ENCODE results near the gene MPV17L. TPM values are rescaled to one million over a fixed set of nuclear protein-coding genes. Genes with fewer than 3 reads are reported as not detected.

The MPV17L gene
- total and polyA plus RNA-seq, 2 donors (not counting 3 experiments of a cell fraction or from before 2014, with no cell fraction given), result 0.06 to 0.22 TPM

DNA sequence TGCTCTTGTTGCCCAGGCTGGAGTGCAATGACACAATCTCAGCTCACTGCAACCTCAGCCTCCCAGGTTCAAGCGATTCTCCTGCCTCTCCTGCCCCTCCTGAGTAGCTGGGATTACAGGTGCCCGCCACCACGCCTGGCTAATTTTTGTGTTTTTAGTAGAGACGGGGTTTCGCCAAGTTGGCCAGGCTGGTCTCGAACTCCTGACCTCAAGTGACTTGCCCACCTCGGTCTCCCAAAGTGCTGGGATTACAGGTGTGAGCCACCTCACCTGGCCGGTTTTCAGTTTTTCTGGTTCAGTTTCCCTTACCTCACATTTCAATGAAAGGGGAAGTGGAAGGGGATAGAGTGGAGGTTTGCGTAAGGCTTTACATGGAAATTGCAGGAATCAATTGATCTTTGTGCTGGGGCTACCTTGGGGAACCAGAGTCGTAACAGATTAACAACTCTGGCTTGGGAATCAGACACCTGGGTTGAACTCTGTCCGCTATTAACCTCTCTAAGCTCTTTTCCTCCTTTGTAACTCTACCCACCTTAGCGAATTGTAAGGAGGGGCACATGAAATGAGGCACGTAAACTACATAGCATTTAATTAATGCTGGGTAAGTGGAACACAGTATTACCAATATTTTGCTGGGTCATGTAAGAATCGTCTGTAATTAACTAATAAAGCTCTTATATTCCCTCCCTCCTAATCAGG, 3.2 kb downstream of the MPV17L start:
- Histone ChIP-seq H4K20me1 (replicated peaks; ENCODE audit: control insufficient read depth, extremely low read depth, insufficient read depth, low read length) (no peaks in the 10 kb centered on the region), H3K9ac (replicated peaks; ENCODE audit: extremely low read depth, insufficient read depth, low read length) (no peak overlapping the region), H3K4me2 (ENCODE audit: insufficient read depth, low read length) (no peak overlapping the region), H2AFZ (ENCODE audit: low read depth, low read length) (no peak overlapping the region), H3K27ac (ENCODE audit: insufficient read depth, low read depth, low read length) (no peak overlapping the region), H3K4me3 (replicated peaks in 1 of 3; ENCODE audit: insufficient read depth in 1 of 3, low read depth in 1 of 3, low read length in 3 of 3) (no peak overlapping the region), H3K79me2 (ENCODE audit: control insufficient read depth, insufficient read depth, low read length) (no peaks in the 10 kb centered on the region), H3K9me3 (replicated peaks; ENCODE audit: control insufficient read depth, insufficient read depth, low read length) (no peaks in the 10 kb centered on the region), H3K4me1 (ENCODE audit: control insufficient read depth, extremely low read depth, insufficient read depth, low read length) (no peaks in the 10 kb centered on the region), H3K36me3 (ENCODE audit: control insufficient read depth in 2 of 2, extremely low read depth in 1 of 2, insufficient read depth in 2 of 2, low read length in 2 of 2) (no peaks in the 10 kb centered on the region), H3K27me3 (ENCODE audit: control insufficient read depth in 2 of 2, insufficient read depth in 2 of 2, low read length in 2 of 2) (no peaks in the 10 kb centered on the region), H3K9me1 (replicated peaks; ENCODE audit: control insufficient read depth, extremely low read depth, insufficient read depth, low read length) (no peaks in the 10 kb centered on the region)
- DNase-seq (ENCODE audit: low read depth, low spot score) (no peak), FAIRE-seq (no peak)
- intact Hi-C loops (cut with micrococcal nuclease), result no loop called here
- ChIA-PET CTCF (interaction anchor here (1.3 to 1.4 kb wide), 2 partner anchors 29 to 152 kb away, joined by 3 to 6 read pairs; no protein-coding TSS in a partner anchor), POLR2A (no interaction called here)
- TF ChIP-seq, protein P1, sequence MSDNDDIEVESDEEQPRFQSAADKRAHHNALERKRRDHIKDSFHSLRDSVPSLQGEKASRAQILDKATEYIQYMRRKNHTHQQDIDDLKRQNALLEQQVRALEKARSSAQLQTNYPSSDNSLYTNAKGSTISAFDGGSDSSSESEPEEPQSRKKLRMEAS (IDR thresholded peaks at IDR 0.05; ENCODE audit: insufficient read depth, insufficient read length), result no peak
- TF ChIP-seq, protein P2, sequence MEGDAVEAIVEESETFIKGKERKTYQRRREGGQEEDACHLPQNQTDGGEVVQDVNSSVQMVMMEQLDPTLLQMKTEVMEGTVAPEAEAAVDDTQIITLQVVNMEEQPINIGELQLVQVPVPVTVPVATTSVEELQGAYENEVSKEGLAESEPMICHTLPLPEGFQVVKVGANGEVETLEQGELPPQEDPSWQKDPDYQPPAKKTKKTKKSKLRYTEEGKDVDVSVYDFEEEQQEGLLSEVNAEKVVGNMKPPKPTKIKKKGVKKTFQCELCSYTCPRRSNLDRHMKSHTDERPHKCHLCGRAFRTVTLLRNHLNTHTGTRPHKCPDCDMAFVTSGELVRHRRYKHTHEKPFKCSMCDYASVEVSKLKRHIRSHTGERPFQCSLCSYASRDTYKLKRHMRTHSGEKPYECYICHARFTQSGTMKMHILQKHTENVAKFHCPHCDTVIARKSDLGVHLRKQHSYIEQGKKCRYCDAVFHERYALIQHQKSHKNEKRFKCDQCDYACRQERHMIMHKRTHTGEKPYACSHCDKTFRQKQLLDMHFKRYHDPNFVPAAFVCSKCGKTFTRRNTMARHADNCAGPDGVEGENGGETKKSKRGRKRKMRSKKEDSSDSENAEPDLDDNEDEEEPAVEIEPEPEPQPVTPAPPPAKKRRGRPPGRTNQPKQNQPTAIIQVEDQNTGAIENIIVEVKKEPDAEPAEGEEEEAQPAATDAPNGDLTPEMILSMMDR (IDR thresholded peaks at IDR 0.05; ENCODE audit: extremely low read depth in 1 of 2, insufficient read depth in 1 of 2, low read depth in 1 of 2, low read length in 2 of 2), result no peak
- TF ChIP-seq GATA2 (IDR thresholded peaks at IDR 0.05; ENCODE audit: insufficient read depth, insufficient read length, low read depth, low read length) (no peak), FOS (IDR thresholded peaks at IDR 0.05; ENCODE audit: borderline replicate concordance, insufficient read depth, low read length) (no peak), EZH2 (IDR thresholded peaks at IDR 0.05; ENCODE audit: borderline replicate concordance, low read depth, low read length, severe bottlenecking) (no peak), MYC (IDR thresholded peaks at IDR 0.05; ENCODE audit: low read depth, low read length) (no peak), JUN (IDR thresholded peaks at IDR 0.05; ENCODE audit: borderline replicate concordance, insufficient read depth, insufficient read length, low read depth) (no peak)
- no TSS peak for BruUV-seq (replicated peaks)
- dilution Hi-C loops (cut with MboI; ENCODE audit: extremely low pct_ligation_motif_present, low sequenced_read_pairs), result no loop called here
